Measurements from ENCODE around the gene EGFLAM. TPM values are rescaled to one million over a fixed set of nuclear protein-coding genes. Genes with fewer than 3 reads are reported as not detected.

The EGFLAM gene
- total and polyA plus RNA-seq, 2 donors (not counting 3 experiments of a cell fraction or from before 2014, with no cell fraction given): 1.2 to 2.7 TPM

DNA sequence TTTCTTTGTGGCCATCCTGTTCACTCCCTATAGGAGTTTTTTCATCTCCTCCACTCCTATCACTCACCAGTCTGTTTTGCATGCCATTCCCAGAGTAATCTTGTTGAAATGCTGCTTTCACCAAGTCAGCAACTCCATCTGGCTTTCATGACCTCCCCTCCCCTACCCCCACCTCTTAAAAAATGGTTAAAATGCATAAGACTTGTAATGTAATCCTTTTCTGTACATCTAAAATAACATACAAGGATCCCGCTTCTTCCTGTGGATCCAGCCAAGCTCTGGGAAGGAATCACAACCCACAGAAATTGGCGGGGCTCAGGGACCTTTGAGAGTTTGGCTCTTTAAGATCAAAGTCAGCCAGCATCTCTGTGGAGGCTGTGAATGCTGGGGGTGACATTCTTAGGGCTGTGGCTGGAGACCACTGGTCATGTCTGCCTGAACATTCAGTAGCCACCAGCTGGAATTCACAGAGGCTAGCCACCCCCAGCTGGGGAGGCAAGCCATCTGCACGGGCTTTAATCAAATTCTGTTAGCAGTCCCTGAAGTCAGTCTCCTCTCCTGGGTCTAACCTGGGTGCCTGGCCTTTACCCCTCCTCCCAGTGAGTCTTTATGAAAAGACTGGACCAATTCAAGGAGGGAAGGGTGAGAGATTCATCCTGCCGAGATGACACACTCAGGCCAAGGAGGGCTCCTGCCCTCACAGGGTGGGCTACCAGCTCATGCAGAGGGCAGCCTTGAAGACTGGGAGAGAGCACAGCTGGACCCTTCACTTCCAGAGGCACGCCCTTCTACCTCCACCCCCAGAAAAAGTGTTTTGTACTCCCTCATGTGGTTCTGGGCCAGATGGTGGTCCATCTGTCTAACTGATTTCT is 165.2 kb downstream of the EGFLAM start:
- no peak overlapping the region for H2AFZ ChIP-seq (ENCODE audit: low read depth, low read length)
- DNase-seq (ENCODE audit: low read depth, low spot score) (no peak), FAIRE-seq (no peak)
- dilution Hi-C loops (cut with MboI; ENCODE audit: extremely low pct_ligation_motif_present, low sequenced_read_pairs): no loop called here
- H3K4me3 ChIP-seq (replicated peaks in 1 of 3; ENCODE audit: insufficient read depth in 1 of 3, low read depth in 1 of 3, low read length in 3 of 3): no peak overlapping the region
- H3K27me3 ChIP-seq (ENCODE audit: control insufficient read depth in 2 of 2, insufficient read depth in 2 of 2, low read length in 2 of 2): no peaks in the 10 kb centered on the region
- no peaks in the 10 kb centered on the region for H3K9me1 ChIP-seq (replicated peaks; ENCODE audit: control insufficient read depth, extremely low read depth, insufficient read depth, low read length)
- TF ChIP-seq FOS (IDR thresholded peaks at IDR 0.05; ENCODE audit: borderline replicate concordance, insufficient read depth, low read length) (no peak), POLR2AphosphoS5 (IDR thresholded peaks at IDR 0.05; ENCODE audit: insufficient read depth, low read depth, low read length) (no peak), MAX (IDR thresholded peaks at IDR 0.05; ENCODE audit: insufficient read depth, insufficient read length) (no peak), MYC (IDR thresholded peaks at IDR 0.05; ENCODE audit: low read depth, low read length) (no peak), GATA2 (IDR thresholded peaks at IDR 0.05; ENCODE audit: insufficient read depth, insufficient read length, low read depth, low read length) (no peak), JUN (IDR thresholded peaks at IDR 0.05; ENCODE audit: borderline replicate concordance, insufficient read depth, insufficient read length, low read depth) (no peak), EZH2 (IDR thresholded peaks at IDR 0.05; ENCODE audit: borderline replicate concordance, low read depth, low read length, severe bottlenecking) (no peak), POLR2A (IDR thresholded peaks at IDR 0.05; ENCODE audit: low read depth, low read length) (no peak)
- TF ChIP-seq, protein P1, sequence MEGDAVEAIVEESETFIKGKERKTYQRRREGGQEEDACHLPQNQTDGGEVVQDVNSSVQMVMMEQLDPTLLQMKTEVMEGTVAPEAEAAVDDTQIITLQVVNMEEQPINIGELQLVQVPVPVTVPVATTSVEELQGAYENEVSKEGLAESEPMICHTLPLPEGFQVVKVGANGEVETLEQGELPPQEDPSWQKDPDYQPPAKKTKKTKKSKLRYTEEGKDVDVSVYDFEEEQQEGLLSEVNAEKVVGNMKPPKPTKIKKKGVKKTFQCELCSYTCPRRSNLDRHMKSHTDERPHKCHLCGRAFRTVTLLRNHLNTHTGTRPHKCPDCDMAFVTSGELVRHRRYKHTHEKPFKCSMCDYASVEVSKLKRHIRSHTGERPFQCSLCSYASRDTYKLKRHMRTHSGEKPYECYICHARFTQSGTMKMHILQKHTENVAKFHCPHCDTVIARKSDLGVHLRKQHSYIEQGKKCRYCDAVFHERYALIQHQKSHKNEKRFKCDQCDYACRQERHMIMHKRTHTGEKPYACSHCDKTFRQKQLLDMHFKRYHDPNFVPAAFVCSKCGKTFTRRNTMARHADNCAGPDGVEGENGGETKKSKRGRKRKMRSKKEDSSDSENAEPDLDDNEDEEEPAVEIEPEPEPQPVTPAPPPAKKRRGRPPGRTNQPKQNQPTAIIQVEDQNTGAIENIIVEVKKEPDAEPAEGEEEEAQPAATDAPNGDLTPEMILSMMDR (IDR thresholded peaks at IDR 0.05; ENCODE audit: extremely low read depth in 1 of 2, insufficient read depth in 1 of 2, low read depth in 1 of 2, low read length in 2 of 2): no peak
- H3K4me2 ChIP-seq (ENCODE audit: insufficient read depth, low read length): no peak overlapping the region
- H3K27ac ChIP-seq (ENCODE audit: insufficient read depth, low read depth, low read length): no peak overlapping the region
- H4K20me1 ChIP-seq (replicated peaks; ENCODE audit: control insufficient read depth, extremely low read depth, insufficient read depth, low read length): no peaks in the 10 kb centered on the region
- BruUV-seq (replicated peaks): no TSS peak
- H3K4me1 ChIP-seq (ENCODE audit: control insufficient read depth, extremely low read depth, insufficient read depth, low read length): peaks cover 8% of the 10 kb centered on the region
- ChIA-PET POLR2A (no interaction called here), CTCF (interaction anchor here (1.1 to 10.8 kb wide), 5 partner anchors 10 to 386 kb away, joined by 3 to 219 read pairs (median 8); no protein-coding TSS in a partner anchor)
- H3K36me3 ChIP-seq (ENCODE audit: control insufficient read depth in 2 of 2, extremely low read depth in 1 of 2, insufficient read depth in 2 of 2, low read length in 2 of 2): no peaks in the 10 kb centered on the region
- H3K79me2 ChIP-seq (ENCODE audit: control insufficient read depth, insufficient read depth, low read length): no peaks in the 10 kb centered on the region
- H3K9me3 ChIP-seq (replicated peaks; ENCODE audit: control insufficient read depth, insufficient read depth, low read length): no peaks in the 10 kb centered on the region
- no peak overlapping the region for H3K9ac ChIP-seq (replicated peaks; ENCODE audit: extremely low read depth, insufficient read depth, low read length)
- intact Hi-C loops (cut with micrococcal nuclease): no loop called here
